HG03571 (cell line): ENCODE measurements around the gene BFSP2.

ENCODE experiments used
- ATAC-seq: cut with Tn5 transposase; IDR thresholded peaks from one replicate; pipeline ENCODE4 v1.9.1; 2021; ENCODE audit not compliant: unreplicated experiment

The BFSP2 gene

GRCh38 chr3:133414021-133414392 lies 14.2 kb downstream of the BFSP2 start:
- ATAC-seq, result no peak

- ATAC-seq, result no peak
Measured at GRCh38 chr3:133418361-133418760, 18.5 kb downstream of the BFSP2 start.

GRCh38 chr3:133419151-133419909 lies 19.5 kb downstream of the BFSP2 start:
- ATAC-seq, result no peak

GRCh38 chr3:133424937-133425869 lies 25.3 kb downstream of the BFSP2 start:
- peak; percentile 51 for ATAC-seq

- ATAC-seq, result no peak
Measured at GRCh38 chr3:133425898-133426297, 26.0 kb downstream of the BFSP2 start.

- no peak for ATAC-seq
Measured at GRCh38 chr3:133426721-133427120, 26.9 kb downstream of the BFSP2 start.

- ATAC-seq, result no peak
Measured at GRCh38 chr3:133428552-133428951, 28.7 kb downstream of the BFSP2 start.

- no peak for ATAC-seq
Measured at GRCh38 chr3:133429063-133429462, 29.2 kb downstream of the BFSP2 start.

GRCh38 chr3:133439563-133439962 lies 39.7 kb downstream of the BFSP2 start:
- ATAC-seq, result no peak

GRCh38 chr3:133440652-133441051 lies 40.8 kb downstream of the BFSP2 start:
- ATAC-seq, result no peak

- ATAC-seq, result peak; percentile 70
Measured at GRCh38 chr3:133441867-133442270, 42.0 kb downstream of the BFSP2 start.

- ATAC-seq, result peak; percentile 8
Measured at GRCh38 chr3:133442518-133442917, 42.7 kb downstream of the BFSP2 start.

- no peak for ATAC-seq
Measured at GRCh38 chr3:133443649-133444422, 44.0 kb downstream of the BFSP2 start.

- ATAC-seq, result no peak
Measured at GRCh38 chr3:133444423-133444774, 44.5 kb downstream of the BFSP2 start.

- ATAC-seq, result no peak
Measured at GRCh38 chr3:133445108-133445507, 45.3 kb downstream of the BFSP2 start.

- peak; percentile 30 for ATAC-seq
Measured at GRCh38 chr3:133447750-133448477, 48.1 kb downstream of the BFSP2 start.

GRCh38 chr3:133448478-133449122 lies 48.7 kb downstream of the BFSP2 start:
- peak; percentile 92 for ATAC-seq

GRCh38 chr3:133451309-133451708 lies 51.5 kb downstream of the BFSP2 start:
- ATAC-seq, result no peak

- ATAC-seq, result no peak
Measured at GRCh38 chr3:133452641-133453319, 52.9 kb downstream of the BFSP2 start.

- ATAC-seq, result no peak
Measured at GRCh38 chr3:133453383-133453782, 53.5 kb downstream of the BFSP2 start.
